Measurements from ENCODE around the gene ABCD3.

DNA sequence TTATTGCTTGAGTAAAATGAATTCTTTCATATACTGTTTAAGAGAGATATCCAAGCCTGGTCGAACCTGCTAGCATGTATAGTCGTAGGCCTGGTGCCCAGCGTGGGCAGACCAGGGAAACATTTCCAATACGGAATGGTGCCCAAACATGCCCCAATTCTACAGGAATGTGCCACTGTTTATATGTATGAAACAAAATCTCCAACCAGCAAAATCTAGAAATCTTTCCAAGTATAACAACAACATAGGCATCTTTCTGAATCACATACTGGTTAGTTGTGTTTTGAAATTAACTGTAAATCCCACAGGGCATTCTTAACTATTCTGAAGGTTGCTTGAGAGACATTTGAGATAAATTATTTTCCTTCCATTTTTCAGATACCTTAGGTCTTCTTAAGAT is 17.0 kb upstream of the ABCD3 start:
- TF ChIP-seq POLR2A (IDR thresholded peaks at IDR 0.05), result no peak
- TF ChIP-seq, protein P1, sequence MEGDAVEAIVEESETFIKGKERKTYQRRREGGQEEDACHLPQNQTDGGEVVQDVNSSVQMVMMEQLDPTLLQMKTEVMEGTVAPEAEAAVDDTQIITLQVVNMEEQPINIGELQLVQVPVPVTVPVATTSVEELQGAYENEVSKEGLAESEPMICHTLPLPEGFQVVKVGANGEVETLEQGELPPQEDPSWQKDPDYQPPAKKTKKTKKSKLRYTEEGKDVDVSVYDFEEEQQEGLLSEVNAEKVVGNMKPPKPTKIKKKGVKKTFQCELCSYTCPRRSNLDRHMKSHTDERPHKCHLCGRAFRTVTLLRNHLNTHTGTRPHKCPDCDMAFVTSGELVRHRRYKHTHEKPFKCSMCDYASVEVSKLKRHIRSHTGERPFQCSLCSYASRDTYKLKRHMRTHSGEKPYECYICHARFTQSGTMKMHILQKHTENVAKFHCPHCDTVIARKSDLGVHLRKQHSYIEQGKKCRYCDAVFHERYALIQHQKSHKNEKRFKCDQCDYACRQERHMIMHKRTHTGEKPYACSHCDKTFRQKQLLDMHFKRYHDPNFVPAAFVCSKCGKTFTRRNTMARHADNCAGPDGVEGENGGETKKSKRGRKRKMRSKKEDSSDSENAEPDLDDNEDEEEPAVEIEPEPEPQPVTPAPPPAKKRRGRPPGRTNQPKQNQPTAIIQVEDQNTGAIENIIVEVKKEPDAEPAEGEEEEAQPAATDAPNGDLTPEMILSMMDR (IDR thresholded peaks at IDR 0.05), result no peak

Data from heart left ventricle (tissue), 13 donors.